T-helper 17 cell (primary cell): ENCODE measurements around the gene PLXNA4. TPM values are rescaled to one million over a fixed set of nuclear protein-coding genes. Genes with fewer than 3 reads are reported as not detected.

ENCODE experiments used
- ATAC-seq: fragments of 150-1000 bp; cut with Tn5 transposase; 2 replicates; pipeline ENCODE4 v1.10.0; 2021; ENCODE audit warnings: mild to moderate bottlenecking, moderate library complexity
- DNase-seq, 3 donors: peaks; one replicate each; pipeline versions ENCODE4 v3.0.0 to v3.0.0-alpha.2; 2020 to 2021
- H3K9me3 ChIP-seq: one replicate; pipeline ENCODE4 v1.7.0; 2013; ENCODE audit warnings: low read length, mild to moderate bottlenecking; ENCODE audit not compliant: control insufficient read depth, poor library complexity, severe bottlenecking
- H3K27ac Mint-ChIP-seq: one replicate; pipeline ENCODE4 v1.8.0; 2022; ENCODE audit warnings: mild to moderate bottlenecking, moderate library complexity, mixed read lengths
- H3K27me3 Mint-ChIP-seq: one replicate; pipeline ENCODE4 v1.8.0; 2022; ENCODE audit warnings: mixed read lengths
- H3K36me3 Mint-ChIP-seq: one replicate; pipeline ENCODE4 v1.8.0; 2022; ENCODE audit warnings: low read depth, mixed read lengths
- H3K4me1 Mint-ChIP-seq: one replicate; pipeline ENCODE4 v1.8.0; 2022; ENCODE audit warnings: mild to moderate bottlenecking, mixed read lengths
- H3K4me3 Mint-ChIP-seq: one replicate; pipeline ENCODE4 v1.8.0; 2022; ENCODE audit warnings: mild to moderate bottlenecking, moderate library complexity, mixed read lengths
- total RNA-seq, 4 donors: library from RNA in 2 of 4; stranded (reverse) in 2 of 4; gene quantifications; one replicate each; pipeline ENCODE4 v1.2.3 and lab custom pipeline; 2022 to 2026

PLXNA4 gene
- total RNA-seq, 2 donors from 2014 or later: 9.5 to 11.7 TPM

- no peak for ATAC-seq
- H3K27me3 Mint-ChIP-seq: no peaks in the 10 kb centered on the region
- peaks cover 2% of the 10 kb centered on the region for H3K36me3 Mint-ChIP-seq
- H3K9me3 ChIP-seq: no peaks in the 10 kb centered on the region
- DNase-seq: no peak
- H3K4me1 Mint-ChIP-seq: no peaks in the 10 kb centered on the region
- H3K27ac Mint-ChIP-seq: no peak overlapping the region
- H3K4me3 Mint-ChIP-seq: no peak overlapping the region
Observed at GRCh38 chr7:132239422-132239994, 336.8 kb downstream of the PLXNA4 start.

DNA sequence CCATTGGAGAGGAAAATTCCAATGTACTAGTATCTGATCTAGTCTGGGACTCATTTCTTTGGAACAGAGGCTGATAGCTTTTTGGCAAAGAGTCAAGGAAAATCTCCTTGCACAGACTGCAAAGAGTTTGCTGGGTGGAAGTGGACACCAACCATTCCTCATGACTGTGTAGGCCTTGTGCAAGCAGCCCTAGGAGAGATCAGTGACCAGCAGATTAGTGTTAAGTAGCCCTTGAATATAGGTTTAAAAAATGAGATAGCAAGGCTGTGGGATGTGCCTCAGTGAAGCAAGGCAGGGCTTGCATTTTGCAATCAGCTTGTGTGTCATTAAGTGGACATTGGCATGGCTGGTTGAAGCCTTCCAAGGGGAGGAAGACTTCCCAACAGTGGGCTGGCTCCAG, 341.6 kb downstream of the PLXNA4 start:
- Mint-ChIP-seq H3K27me3 (no peaks in the 10 kb centered on the region), H3K27ac (no peak overlapping the region), H3K4me1 (no peaks in the 10 kb centered on the region), H3K36me3 (peaks cover 2% of the 10 kb centered on the region), H3K4me3 (no peak overlapping the region)
- ATAC-seq: no peak
- no peak for DNase-seq
- H3K9me3 ChIP-seq: no peaks in the 10 kb centered on the region

GRCh38 chr7:132232406-132232805, 343.9 kb downstream of the PLXNA4 start:
- peaks cover 2% of the 10 kb centered on the region for H3K36me3 Mint-ChIP-seq
- H3K9me3 ChIP-seq: no peaks in the 10 kb centered on the region
- no peaks in the 10 kb centered on the region for H3K4me1 Mint-ChIP-seq
- no peak for DNase-seq
- ATAC-seq: no peak
- H3K27me3 Mint-ChIP-seq: peaks cover 9% of the 10 kb centered on the region
- no peak overlapping the region for H3K27ac Mint-ChIP-seq
- no peak overlapping the region for H3K4me3 Mint-ChIP-seq

GRCh38 chr7:132230462-132230861, 345.8 kb downstream of the PLXNA4 start:
- ATAC-seq (no peak), DNase-seq (no peak)
- H3K36me3 Mint-ChIP-seq: no peaks in the 10 kb centered on the region
- peaks cover 17% of the 10 kb centered on the region for H3K27me3 Mint-ChIP-seq
- no peak overlapping the region for H3K27ac Mint-ChIP-seq
- no peaks in the 10 kb centered on the region for H3K4me1 Mint-ChIP-seq
- H3K4me3 Mint-ChIP-seq: no peak overlapping the region
- no peaks in the 10 kb centered on the region for H3K9me3 ChIP-seq

DNA sequence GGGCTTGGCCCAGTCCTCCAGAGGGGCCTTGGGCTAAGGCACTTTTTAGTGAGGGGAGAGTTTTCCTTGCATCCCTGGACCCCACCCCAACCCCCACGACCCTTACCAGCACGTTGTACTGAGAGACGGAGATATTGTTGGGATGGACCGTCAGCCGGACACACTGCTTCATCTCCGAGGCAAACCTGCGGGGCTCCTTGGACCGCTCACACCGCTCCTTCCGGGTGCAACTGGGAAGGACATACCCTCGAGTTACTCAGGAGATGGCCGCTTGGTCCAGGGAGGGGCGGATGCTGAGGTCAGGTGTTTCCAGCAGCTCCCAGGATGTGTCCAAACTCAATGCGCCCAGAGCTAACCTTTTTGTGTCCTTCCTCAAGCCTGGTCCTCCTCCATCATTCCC, 348.0 kb downstream of the PLXNA4 start:
- H3K36me3 Mint-ChIP-seq: no peaks in the 10 kb centered on the region
- H3K4me1 Mint-ChIP-seq: peaks cover 2% of the 10 kb centered on the region
- no peak overlapping the region for H3K27ac Mint-ChIP-seq
- no peak overlapping the region for H3K4me3 Mint-ChIP-seq
- no peak for ATAC-seq
- DNase-seq: no peak
- H3K27me3 Mint-ChIP-seq: peaks cover 17% of the 10 kb centered on the region
- H3K9me3 ChIP-seq: no peaks in the 10 kb centered on the region

DNA sequence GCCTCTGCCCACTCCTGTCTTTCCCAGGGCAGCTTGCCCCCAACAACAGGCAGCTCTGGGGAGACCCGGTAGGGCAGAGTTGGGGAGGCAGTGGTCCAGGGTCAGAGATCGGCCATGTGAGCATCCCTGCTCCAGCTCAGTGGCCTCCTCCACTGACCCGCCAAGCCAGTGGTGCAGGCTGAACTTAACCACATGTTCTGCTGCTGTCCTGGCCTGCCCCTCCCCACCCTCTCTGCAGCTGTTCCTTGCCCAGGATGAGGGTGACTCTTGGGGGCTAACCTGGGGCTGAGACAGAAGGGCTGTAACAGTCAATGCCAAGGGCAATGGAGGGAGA, 349.3 kb downstream of the PLXNA4 start:
- no peak for ATAC-seq
- H3K9me3 ChIP-seq: no peaks in the 10 kb centered on the region
- DNase-seq: no peak
- no peaks in the 10 kb centered on the region for H3K36me3 Mint-ChIP-seq
- peaks cover 2% of the 10 kb centered on the region for H3K4me1 Mint-ChIP-seq
- no peak overlapping the region for H3K4me3 Mint-ChIP-seq
- peaks cover 17% of the 10 kb centered on the region for H3K27me3 Mint-ChIP-seq
- no peak overlapping the region for H3K27ac Mint-ChIP-seq

GRCh38 chr7:132226046-132226956, 350.0 kb downstream of the PLXNA4 start:
- no peaks in the 10 kb centered on the region for H3K36me3 Mint-ChIP-seq
- no peak for DNase-seq
- no peak overlapping the region for H3K4me3 Mint-ChIP-seq
- H3K9me3 ChIP-seq: no peaks in the 10 kb centered on the region
- H3K27me3 Mint-ChIP-seq: peaks cover 17% of the 10 kb centered on the region
- H3K4me1 Mint-ChIP-seq: peaks cover 2% of the 10 kb centered on the region
- ATAC-seq: no peak
- no peak overlapping the region for H3K27ac Mint-ChIP-seq

DNA sequence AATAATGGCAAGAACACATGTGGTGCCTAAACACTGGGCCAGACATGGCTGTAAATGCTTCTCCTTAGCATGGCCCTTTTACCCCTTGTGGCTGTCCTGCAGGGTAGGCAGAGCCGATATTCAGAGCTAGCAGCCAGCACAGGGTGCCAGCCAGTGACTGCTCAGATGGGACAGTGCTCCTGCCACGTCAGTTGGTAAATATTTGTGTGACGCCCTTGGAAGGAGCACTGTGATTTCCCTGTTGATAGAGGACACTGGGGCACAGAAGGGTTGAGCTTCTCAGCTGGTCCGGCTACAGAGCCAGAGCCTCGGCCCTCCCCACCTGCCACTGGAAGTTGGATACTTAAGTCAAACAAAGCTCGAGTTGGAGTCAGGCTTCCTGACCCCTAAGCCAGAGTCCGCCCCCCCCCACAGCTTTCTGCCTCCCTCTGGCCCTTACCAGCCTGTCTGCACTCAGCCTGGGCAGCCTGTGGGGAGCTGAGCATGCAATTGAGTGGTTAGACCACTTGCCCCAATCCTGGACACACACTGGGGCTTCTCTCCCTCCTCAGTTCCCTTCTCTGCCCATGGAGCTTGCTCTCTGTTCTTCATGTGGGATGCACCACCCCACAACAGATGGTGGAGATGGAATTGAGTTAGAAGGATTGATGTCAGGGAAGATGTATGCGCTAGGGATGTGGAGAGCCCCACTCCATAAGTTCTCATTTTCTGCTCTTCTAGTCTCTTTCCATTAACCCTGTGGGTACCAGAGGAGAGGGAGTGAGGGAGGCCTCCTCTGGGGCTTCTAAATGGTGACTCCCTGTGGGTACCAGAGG, 350.8 kb downstream of the PLXNA4 start:
- Mint-ChIP-seq H3K27me3 (peaks cover 17% of the 10 kb centered on the region), H3K27ac (no peak overlapping the region), H3K4me1 (peaks cover 2% of the 10 kb centered on the region), H3K4me3 (no peak overlapping the region), H3K36me3 (no peaks in the 10 kb centered on the region)
- ATAC-seq (no peak), DNase-seq (no peak)
- H3K9me3 ChIP-seq: no peaks in the 10 kb centered on the region

- no peak for DNase-seq
- H3K4me1 Mint-ChIP-seq: peaks cover 2% of the 10 kb centered on the region
- H3K4me3 Mint-ChIP-seq: no peak overlapping the region
- no peak overlapping the region for H3K27ac Mint-ChIP-seq
- H3K27me3 Mint-ChIP-seq: peaks cover 15% of the 10 kb centered on the region
- ATAC-seq: no peak
- no peaks in the 10 kb centered on the region for H3K36me3 Mint-ChIP-seq
- H3K9me3 ChIP-seq: no peaks in the 10 kb centered on the region
Observed at GRCh38 chr7:132221356-132221755, 354.9 kb downstream of the PLXNA4 start.

DNA sequence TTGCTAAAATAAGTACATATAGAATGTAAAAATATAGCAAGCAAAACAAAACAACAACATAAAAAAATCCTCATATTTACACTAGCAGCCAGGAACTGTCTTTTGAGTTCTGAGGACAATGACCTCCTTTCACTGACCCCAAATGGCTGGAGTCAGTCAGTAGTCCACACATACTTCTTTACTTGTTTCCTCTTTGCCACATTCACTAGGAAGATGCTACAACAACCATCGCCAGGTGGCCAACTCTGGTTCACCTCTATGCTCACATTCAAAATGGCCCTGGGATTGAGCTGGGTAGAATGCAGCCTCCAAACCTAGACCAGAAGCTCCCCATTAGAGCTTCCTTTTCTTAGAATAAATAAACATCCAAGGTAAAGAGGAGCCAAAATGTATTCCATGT, 356.2 kb downstream of the PLXNA4 start:
- ATAC-seq (no peak), DNase-seq (no peak)
- H3K9me3 ChIP-seq: no peaks in the 10 kb centered on the region
- H3K4me3 Mint-ChIP-seq: no peak overlapping the region
- no peaks in the 10 kb centered on the region for H3K36me3 Mint-ChIP-seq
- no peak overlapping the region for H3K27ac Mint-ChIP-seq
- H3K27me3 Mint-ChIP-seq: peaks cover 7% of the 10 kb centered on the region
- H3K4me1 Mint-ChIP-seq: peaks cover 2% of the 10 kb centered on the region

DNA sequence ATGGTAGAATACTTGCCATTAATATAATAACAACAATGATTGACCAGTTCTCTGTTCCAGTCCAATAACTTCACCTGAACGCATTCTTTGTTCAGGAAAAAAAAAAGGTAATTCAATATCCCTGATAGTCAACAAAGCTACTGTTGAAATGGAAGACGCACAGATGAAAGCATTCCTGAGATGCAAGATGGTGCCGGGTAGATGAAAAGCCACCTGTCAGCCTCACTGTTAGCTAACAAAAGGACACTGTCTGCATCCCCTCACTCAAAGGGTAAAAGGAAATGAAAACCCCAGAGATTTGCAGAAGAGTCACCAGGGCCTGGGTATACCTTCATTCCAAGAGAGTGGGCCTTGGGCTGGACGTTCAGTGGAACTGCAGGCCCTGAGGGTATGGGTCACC, 357.4 kb downstream of the PLXNA4 start:
- peaks cover 7% of the 10 kb centered on the region for H3K27me3 Mint-ChIP-seq
- no peaks in the 10 kb centered on the region for H3K36me3 Mint-ChIP-seq
- ATAC-seq (no peak), DNase-seq (no peak)
- peaks cover 2% of the 10 kb centered on the region for H3K4me1 Mint-ChIP-seq
- no peaks in the 10 kb centered on the region for H3K9me3 ChIP-seq
- H3K27ac Mint-ChIP-seq: no peak overlapping the region
- H3K4me3 Mint-ChIP-seq: no peak overlapping the region

DNA sequence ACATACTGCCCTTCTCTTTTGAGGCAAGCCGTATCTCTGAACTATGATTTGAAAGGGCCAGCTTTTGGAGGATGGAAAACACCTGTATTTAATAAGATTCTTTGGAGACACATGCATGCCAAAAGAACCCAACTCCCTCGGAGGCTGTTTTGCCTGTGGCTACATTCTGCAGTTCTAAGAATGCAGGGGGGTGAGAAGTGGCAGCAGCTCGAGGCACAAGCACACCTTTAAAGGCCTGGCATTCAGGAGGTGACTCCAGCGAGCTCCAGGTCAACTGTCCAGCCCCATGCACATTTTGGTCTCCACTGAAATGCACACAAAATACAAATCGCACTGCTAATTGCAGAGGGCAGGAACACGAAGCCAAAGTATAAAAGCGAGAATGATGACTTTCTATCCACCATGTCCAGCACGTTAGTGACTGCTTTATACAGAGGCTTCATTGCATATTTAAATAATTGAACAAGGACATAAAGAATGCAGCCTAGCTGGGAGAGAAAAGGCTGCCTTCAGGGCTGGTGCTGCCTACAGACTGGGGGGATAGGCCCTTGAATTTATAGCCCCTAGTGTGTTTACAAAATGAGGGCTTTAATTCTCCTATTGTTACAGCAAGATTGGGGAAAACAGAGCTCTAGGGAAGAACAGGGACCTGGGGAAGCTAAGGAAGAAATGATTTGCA, 359.3 kb downstream of the PLXNA4 start:
- no peak for DNase-seq
- peaks cover 7% of the 10 kb centered on the region for H3K27me3 Mint-ChIP-seq
- no peaks in the 10 kb centered on the region for H3K36me3 Mint-ChIP-seq
- H3K4me1 Mint-ChIP-seq: peaks cover 2% of the 10 kb centered on the region
- ATAC-seq: no peak
- H3K9me3 ChIP-seq: no peaks in the 10 kb centered on the region
- no peak overlapping the region for H3K27ac Mint-ChIP-seq
- no peak overlapping the region for H3K4me3 Mint-ChIP-seq

DNA sequence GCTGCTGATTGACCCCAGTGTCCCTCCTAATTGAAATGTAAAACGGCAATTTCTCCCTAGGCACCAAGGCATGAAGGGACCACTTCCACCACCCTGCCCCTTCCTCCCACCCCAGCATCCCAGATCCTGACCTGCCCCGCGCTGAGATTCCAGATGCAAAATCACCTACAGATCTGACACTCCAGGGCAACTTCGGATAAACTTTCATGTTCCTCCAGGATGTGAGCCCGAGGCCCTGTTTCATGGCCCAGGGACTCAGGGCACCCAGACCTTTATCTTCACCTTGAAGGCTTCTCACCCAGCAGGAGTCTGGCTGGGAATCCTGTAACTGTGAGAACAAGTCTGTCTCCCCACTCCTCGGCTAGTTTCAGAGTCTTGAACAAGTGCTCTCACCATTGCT, 361.8 kb downstream of the PLXNA4 start:
- no peaks in the 10 kb centered on the region for H3K9me3 ChIP-seq
- H3K27me3 Mint-ChIP-seq: peaks cover 7% of the 10 kb centered on the region
- no peaks in the 10 kb centered on the region for H3K36me3 Mint-ChIP-seq
- no peak overlapping the region for H3K4me3 Mint-ChIP-seq
- H3K4me1 Mint-ChIP-seq: peaks cover 2% of the 10 kb centered on the region
- no peak overlapping the region for H3K27ac Mint-ChIP-seq
- DNase-seq (no peak), ATAC-seq (no peak)
